ENCODE measurements around the gene MYO16.

Gene MYO16

GRCh38 chr13:108859197-108860012, 230.0 kb downstream of the MYO16 start:
- no peak for DNase-seq
- Histone ChIP-seq H3K4me1 (peaks cover 0 to 5% (median 0%) of the 10 kb centered on the region in 4 donors), H3K27ac (no peak overlapping the region), H3K27me3 (no peaks in the 10 kb centered on the region), H3K36me3 (no peaks in the 10 kb centered on the region), H3K4me3 (no peak overlapping the region), H3K9me3 (no peaks in the 10 kb centered on the region)
- TF ChIP-seq, protein P1, sequence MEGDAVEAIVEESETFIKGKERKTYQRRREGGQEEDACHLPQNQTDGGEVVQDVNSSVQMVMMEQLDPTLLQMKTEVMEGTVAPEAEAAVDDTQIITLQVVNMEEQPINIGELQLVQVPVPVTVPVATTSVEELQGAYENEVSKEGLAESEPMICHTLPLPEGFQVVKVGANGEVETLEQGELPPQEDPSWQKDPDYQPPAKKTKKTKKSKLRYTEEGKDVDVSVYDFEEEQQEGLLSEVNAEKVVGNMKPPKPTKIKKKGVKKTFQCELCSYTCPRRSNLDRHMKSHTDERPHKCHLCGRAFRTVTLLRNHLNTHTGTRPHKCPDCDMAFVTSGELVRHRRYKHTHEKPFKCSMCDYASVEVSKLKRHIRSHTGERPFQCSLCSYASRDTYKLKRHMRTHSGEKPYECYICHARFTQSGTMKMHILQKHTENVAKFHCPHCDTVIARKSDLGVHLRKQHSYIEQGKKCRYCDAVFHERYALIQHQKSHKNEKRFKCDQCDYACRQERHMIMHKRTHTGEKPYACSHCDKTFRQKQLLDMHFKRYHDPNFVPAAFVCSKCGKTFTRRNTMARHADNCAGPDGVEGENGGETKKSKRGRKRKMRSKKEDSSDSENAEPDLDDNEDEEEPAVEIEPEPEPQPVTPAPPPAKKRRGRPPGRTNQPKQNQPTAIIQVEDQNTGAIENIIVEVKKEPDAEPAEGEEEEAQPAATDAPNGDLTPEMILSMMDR (IDR thresholded peaks at IDR 0.05): no peak
- intact Hi-C loops (cut with DNase I; ENCODE audit: low total_unique reads): no loop called here

DNA sequence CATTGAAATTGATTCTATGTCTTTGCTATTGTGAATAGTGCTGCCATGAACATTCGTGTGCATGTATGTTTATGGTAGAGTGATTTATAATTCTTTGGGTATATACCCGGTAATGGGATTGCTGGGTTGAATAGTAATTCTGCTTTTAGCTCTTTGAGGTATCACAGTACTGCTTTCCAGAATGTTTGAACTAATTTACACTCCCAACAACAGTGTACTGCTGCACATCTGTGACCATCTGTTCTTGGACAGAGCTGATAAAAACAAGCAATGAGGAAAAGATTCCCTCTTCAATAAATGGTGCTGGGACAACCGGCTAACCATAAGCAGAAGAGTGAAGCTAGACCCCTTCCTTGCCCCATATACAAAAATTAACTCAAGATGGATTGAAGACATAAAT, 231.0 kb downstream of the MYO16 start:
- no peaks in the 10 kb centered on the region for H3K27me3 ChIP-seq
- no peak for DNase-seq
- H3K27ac ChIP-seq: no peak overlapping the region
- TF ChIP-seq, protein P1 (IDR thresholded peaks at IDR 0.05): no peak
- H3K4me1 ChIP-seq: peaks cover 0 to 5% (median 0%) of the 10 kb centered on the region in 4 donors
- intact Hi-C loops (cut with DNase I; ENCODE audit: low total_unique reads): no loop called here
- H3K4me3 ChIP-seq: no peak overlapping the region
- H3K9me3 ChIP-seq: no peaks in the 10 kb centered on the region
- no peaks in the 10 kb centered on the region for H3K36me3 ChIP-seq

GRCh38 chr13:108877300-108877699, 247.9 kb downstream of the MYO16 start:
- DNase-seq: no peak
- Histone ChIP-seq H3K4me1 (no peaks in the 10 kb centered on the region), H3K9me3 (peaks cover 0 to 10% (median 3%) of the 10 kb centered on the region in 3 donors), H3K36me3 (no peaks in the 10 kb centered on the region), H3K4me3 (no peak overlapping the region), H3K27ac (no peak overlapping the region), H3K27me3 (no peaks in the 10 kb centered on the region)
- intact Hi-C loops (cut with DNase I; ENCODE audit: low total_unique reads): no loop called here
- TF ChIP-seq, protein P1 (IDR thresholded peaks at IDR 0.05): no peak

GRCh38 chr13:108878732-108879131, 249.3 kb downstream of the MYO16 start:
- DNase-seq: no peak
- Histone ChIP-seq H3K4me3 (no peak overlapping the region), H3K4me1 (no peaks in the 10 kb centered on the region), H3K36me3 (no peaks in the 10 kb centered on the region), H3K27me3 (no peaks in the 10 kb centered on the region), H3K9me3 (peaks cover 0 to 10% (median 3%) of the 10 kb centered on the region in 3 donors), H3K27ac (no peak overlapping the region)
- intact Hi-C loops (cut with DNase I; ENCODE audit: low total_unique reads): no loop called here
- TF ChIP-seq, protein P1 (IDR thresholded peaks at IDR 0.05): no peak

DNA sequence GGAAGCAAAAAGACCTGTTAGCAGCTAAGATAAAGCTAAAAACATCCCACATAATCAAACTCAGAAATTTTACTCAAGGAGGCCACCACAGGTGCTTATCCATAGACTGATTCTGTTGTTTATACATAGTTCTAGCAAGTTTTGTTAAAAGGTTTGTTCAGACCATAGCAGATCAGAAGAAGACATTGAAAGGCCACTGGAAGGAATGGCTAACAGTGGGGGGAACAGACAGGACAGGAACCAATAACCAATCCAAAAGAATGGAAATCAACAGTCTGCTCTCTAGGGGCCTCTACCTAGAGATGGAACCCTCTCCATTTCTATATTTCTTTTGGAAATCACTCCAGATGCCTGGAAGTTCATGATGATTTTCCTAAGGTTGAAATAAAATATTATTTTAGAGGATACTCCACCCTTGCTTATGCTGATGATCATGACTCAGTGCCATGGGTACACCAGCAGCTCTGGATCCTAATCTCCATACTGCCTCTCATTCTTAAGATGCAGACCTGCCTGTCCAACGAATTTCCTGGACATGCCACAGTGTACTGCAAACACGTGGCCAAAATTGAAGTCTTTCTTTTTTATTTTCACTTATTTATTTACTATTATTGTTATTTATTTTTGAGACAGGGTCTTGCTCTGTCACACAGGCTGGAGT, 260.0 kb downstream of the MYO16 start:
- H3K4me1 ChIP-seq: no peaks in the 10 kb centered on the region
- H3K36me3 ChIP-seq: no peaks in the 10 kb centered on the region
- TF ChIP-seq, protein P1 (IDR thresholded peaks at IDR 0.05): no peak
- no peaks in the 10 kb centered on the region for H3K9me3 ChIP-seq
- intact Hi-C loops (cut with DNase I; ENCODE audit: low total_unique reads): no loop called here
- no peaks in the 10 kb centered on the region for H3K27me3 ChIP-seq
- H3K4me3 ChIP-seq: no peak overlapping the region
- no peak overlapping the region for H3K27ac ChIP-seq
- DNase-seq: no peak
